ENCODE measurements around the gene XPOT. TPM values are rescaled to one million over a fixed set of nuclear protein-coding genes. Genes with fewer than 3 reads are reported as not detected.
A peak's percentile ranks its signal among the peaks of the same experiment; 100 is the strongest.

The XPOT gene
- total RNA-seq, 2 donors from 2014 or later = 29.8 to 51.0 TPM

DNA sequence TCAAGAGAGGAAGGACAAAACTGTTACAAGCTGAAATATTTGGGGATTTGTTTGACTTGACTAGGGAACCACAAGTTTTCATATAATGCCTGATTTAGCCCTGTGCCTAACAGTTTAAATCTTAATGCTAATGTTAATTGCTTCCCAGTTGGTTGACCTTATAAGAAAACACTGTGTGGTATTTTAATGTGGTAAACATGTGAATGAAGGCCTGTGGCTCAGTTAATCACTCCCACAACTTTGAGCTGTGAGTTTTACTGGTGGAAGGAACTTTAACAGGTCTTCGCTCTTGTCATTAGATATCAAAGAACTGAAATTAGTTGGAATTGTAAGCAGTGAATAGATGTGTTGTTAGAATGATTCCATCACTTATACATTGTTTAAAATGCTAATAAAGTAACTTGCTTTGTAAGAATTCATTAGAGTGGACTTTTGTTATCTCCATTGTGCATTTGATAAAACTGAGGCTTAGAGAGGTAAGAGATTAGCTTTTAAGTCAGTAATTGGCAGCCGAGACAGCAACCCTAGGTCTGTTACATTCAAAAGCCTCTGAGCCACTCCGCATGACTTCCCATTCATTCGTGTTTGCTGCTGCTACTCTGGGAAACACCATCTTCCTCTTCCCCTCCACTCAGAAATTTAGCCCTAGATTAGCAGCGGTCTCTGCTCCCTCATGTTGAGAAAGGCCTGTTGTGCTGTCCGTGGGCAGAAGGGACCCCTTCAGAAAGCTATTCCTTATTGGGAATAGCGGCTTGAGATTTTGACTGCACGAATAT, 46.7 kb downstream of the XPOT start:
- H3K36me3 ChIP-seq = no peaks in the 10 kb centered on the region
- no peak for TF ChIP-seq CTCF (IDR thresholded peaks at IDR 0.05)
- H3K27ac ChIP-seq = no peak overlapping the region
- intact Hi-C loops (cut with DNase I) = no loop called here
- no peaks in the 10 kb centered on the region for H3K4me1 ChIP-seq
- peak overlapping the region; percentile 68 for H3K4me3 ChIP-seq
- DNase-seq = peak; percentile 22
- no peaks in the 10 kb centered on the region for H3K27me3 ChIP-seq
- no peaks in the 10 kb centered on the region for H3K9me3 ChIP-seq
- no peak overlapping the region for H3K9ac ChIP-seq (ENCODE audit: low read depth in 2 of 2, low read length in 2 of 2)

DNA sequence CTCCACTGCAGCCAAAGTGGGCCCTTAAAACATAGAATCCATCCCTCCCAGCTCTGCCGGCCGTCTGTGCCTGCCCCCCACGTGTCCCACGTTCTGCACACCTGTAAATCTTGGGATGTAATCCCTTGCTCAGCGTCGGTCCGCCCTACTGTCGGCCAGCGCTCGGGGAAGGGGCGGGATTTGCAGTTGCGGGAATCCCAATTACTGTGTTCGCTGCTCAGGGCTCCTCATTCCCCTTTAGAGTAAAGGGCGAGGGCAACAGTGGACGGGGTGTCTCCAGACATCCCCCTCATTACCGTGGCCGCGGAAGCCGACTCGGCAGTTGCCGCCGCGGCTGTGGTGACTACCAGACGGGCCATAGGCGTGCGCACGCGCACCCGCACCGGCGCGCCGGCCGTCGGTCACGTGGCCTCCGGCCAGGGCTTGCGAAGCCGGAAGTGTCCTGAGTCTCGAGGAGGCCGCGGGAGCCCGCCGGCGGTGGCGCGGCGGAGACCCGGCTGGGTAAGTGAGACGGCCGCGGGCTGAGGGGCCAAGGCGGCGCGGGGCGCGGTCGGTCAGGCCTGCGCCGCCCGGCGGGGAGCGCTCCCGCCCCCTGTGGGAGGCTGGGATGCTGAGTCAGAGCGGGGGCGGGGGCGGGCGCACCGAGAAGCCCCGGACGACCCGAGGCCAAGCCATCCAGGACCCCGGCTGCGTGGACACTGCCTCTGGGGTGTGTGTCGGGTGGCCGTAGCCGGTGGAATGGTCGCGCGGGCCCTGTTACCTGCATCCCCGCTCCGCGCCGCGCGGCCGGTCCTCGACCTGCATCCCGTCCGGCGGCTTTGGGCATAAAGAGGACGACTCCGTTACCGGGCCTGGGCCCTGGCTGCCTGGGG, 47.7 kb downstream of the XPOT start, which contains the start of gene TBK1:
TBK1 (plus strand) TSS at position 434 of the 872 bp plus-strand sequence. CDS start 3,751 bp downstream, outside the sequence.
- H3K27me3 ChIP-seq = no peaks in the 10 kb centered on the region
- H3K9ac ChIP-seq (ENCODE audit: low read depth in 2 of 2, low read length in 2 of 2) = peak within 1 kb of the TSS; percentile 95 to 96
- H3K36me3 ChIP-seq = no peaks in the 10 kb centered on the region
- no peaks in the 10 kb centered on the region for H3K9me3 ChIP-seq
- H3K4me1 ChIP-seq = no peaks in the 10 kb centered on the region
- TF ChIP-seq CTCF (IDR thresholded peaks at IDR 0.05) = no peak
- H3K27ac ChIP-seq = peak within 1 kb of the TSS; percentile 93
- intact Hi-C loops (cut with DNase I) = no loop called here
- peak within 1 kb of the TSS; percentile 68 for H3K4me3 ChIP-seq
- peak; percentile 90 for DNase-seq

DNA sequence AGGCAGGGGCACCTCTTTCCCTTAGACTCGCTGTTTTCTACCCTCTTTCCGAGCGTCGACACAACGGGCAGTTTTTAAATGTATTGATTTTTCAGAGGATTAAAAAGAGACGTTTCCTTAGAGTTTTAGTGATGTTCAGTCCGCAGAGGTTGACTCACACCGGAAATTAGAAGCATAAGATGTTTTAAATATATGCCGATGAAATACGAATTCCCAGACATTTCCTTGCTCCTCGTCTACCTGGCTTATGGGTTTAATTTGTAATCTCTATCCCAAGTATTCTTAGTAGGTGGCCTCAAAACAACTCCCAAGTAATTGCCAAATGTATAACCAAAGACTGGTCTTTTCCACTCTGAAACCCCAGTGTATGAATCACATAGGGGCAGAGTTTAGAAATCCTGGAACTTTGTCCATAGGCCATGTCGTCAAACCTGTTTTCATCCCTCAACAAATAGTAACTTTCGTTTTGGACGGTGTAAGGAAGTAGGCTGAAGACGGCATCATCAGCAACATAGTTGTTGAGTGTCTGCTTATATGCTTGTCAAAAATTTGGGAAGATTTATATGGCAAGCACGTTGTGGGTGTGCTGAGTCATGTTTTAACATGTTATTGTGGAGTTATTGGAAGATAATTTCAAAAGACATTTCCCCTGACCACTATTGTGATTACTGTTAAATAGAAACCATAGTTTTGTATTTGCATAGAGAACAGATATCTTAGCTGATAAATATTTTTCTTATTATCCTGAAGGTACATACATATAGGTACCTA, 48.6 kb downstream of the XPOT start:
- Histone ChIP-seq H3K4me3 (peak overlapping the region; percentile 68), H3K4me1 (no peaks in the 10 kb centered on the region), H3K9ac (ENCODE audit: low read depth in 2 of 2, low read length in 2 of 2) (peak overlapping the region; percentile 95 to 96), H3K27ac (peak overlapping the region; percentile 93), H3K36me3 (no peaks in the 10 kb centered on the region), H3K9me3 (no peaks in the 10 kb centered on the region), H3K27me3 (no peaks in the 10 kb centered on the region)
- intact Hi-C loops (cut with DNase I) = no loop called here
- DNase-seq = peak; percentile 49
- no peak for TF ChIP-seq CTCF (IDR thresholded peaks at IDR 0.05)

GRCh38 chr12:64455506-64455905, 51.3 kb downstream of the XPOT start:
- H3K4me3 ChIP-seq = no peak overlapping the region
- H3K4me1 ChIP-seq = no peaks in the 10 kb centered on the region
- no peak overlapping the region for H3K27ac ChIP-seq

More at GRCh38 chr12:64455506-64455905, 51.3 kb downstream of the XPOT start:
- TF ChIP-seq CTCF (IDR thresholded peaks at IDR 0.05) = no peak
- no peak overlapping the region for H3K9ac ChIP-seq (ENCODE audit: low read depth in 2 of 2, low read length in 2 of 2)
- H3K36me3 ChIP-seq = no peaks in the 10 kb centered on the region
- intact Hi-C loops (cut with DNase I) = no loop called here
- H3K9me3 ChIP-seq = no peaks in the 10 kb centered on the region
- no peaks in the 10 kb centered on the region for H3K27me3 ChIP-seq
- no peak for DNase-seq
